GM18858 (cell line): ENCODE results near the gene PDE9A.
"Not testable (repeated sequence)": the region's sequence is repeated elsewhere in the genome, so short reads cannot be mapped to it uniquely, and the experiment has no call there.

Source experiments
- ATAC-seq: cut with Tn5 transposase; IDR thresholded peaks from one replicate; pipeline ENCODE4 v1.9.1; 2021; ENCODE audit not compliant: unreplicated experiment

PDE9A gene

DNA sequence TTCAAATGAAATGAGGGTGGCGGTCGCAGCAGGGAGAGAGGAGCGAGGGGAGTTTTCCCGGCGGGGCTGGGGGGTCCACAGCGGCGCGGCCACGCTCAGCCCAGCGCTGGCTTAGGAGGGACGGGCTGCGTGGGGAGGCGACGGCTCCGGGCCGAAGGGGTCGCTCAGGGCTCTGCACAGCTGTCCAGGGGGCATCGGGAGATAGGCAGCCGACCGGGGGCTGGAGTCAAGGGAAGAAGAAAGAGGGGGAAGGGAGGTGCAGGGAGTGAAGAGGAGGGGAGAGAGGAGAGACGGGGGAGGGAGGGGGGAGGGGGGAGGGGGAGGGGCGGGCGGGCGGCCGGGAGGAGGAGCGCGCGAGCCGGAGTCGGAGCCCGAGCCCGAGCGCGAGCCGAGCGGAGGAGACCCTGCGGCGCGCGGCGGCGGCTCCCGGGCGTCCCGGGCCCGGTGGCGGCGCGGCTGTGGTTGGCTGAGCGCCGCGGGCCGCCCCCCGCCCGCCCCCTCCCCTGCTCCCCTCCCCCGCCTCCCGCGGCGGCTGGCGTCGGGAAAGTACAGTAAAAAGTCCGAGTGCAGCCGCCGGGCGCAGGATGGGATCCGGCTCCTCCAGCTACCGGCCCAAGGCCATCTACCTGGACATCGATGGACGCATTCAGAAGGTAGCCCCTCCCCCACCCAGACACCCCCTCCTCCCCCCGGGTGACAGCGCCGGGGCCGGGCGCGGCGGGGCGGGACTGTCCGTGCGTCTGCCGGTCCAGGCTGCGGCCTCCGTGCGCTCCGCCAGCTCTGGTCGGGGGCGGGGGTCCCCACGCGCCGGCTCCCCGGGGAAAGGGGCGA lies at the start of gene PDE9A:
TSS of gene PDE9A (plus strand) at position 391 of the 831 bp plus-strand sequence. CDS start at position 585, 194 bp downstream.
- no peak for ATAC-seq

DNA sequence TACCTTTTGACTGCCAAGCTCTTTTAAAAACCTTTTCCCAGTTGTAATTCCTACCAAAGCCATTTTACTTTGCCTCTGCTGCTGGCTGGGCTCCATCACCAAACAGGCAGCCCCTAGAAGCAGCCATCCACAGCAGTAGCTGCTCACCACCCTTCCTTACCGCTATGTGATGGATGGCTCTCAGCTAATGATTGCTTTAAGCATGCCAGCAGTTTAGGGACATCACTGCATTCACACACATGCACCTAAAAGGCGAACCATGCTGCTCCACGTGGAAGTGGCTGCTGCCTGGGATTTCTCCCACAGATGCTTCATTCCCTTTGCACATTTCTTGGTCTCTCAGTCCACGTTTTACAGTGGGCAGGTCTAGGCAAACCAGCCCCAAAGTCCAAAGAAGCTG lies 46.3 kb upstream of the PDE9A start:
- no peak for ATAC-seq

DNA sequence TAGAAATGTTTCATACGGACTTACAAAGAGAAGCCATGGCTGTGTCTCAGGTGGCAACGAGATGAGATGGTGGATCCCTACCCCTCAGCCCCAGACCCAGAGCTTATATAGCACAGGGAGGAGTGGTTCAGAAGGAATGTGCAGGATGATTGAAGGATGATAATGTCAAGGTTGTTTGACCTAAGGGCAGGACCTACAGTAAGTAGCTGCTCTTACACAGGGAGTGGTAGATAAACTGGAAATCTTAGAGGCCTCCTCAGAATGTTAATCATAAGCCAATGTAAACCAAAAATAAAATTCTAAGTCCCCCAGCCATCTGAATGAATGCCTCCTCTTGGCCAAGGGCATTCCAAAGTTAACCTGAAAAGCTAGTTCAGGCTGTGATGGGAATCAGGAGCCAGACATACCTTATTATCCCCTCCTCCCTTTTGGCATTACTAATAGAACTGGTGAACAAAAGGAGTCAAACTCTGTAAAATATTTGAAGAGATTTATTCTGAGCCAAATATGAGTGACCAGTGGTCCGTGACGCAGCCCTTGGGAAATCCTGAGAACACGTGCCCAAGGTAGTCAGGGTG lies 45.8 kb upstream of the PDE9A start:
- ATAC-seq, result no peak

DNA sequence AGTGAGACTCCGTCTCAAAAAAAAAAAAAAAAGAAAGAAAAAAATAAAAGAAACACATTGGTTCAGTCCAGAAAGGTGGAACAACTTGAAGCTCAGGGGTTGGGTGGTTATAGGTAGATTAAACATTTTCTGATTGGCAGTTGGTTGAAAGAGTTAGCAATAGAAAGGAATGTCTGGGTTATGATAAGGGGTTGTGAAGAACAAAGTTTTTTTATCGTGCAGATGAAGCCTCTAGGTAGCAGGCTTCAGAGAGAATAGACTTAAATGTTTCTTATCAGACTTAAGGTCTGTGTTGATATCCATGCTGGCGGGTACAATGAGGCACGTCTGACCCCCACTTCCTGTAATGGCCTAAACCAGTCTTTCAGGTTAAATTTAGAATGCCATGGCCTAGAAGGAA lies 45.0 kb upstream of the PDE9A start:
- no peak for ATAC-seq

DNA sequence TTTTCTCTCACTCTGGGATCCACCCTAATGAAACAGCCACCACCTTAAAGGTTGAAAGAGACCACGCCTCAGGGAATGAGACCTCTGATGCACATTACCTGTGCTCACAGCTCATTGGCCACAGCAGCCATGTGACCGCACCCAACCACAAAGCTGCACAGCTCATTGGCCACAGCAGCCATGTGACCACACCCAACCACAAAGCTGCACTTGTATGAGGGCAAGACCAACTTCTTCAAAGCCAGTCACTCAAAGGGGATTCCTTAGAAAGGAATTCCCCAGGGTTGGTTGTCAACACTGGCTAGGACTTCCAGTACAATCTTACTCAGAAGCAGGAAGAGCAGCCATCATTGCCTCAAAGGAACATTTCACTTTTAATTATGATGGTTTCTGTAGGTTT lies 43.6 kb upstream of the PDE9A start:
- ATAC-seq, result no peak

DNA sequence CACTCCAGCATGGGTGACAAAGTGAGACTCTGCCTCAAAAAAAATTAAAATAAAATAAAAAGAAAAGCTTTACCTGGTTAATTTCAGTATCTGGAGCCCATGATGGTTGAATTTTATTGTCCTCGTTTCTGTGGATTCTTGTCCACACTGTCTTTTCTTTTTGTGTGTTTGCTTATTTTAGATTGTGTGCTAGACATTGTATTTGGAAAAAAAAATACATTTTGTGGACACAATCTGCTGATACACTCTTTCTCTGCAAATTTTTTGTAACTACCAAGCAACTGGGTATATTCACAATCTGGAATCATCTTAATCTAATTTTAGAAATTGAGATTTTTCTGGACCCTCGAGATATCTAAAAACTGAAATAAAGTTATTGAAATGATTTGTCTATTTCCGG lies 41.6 kb upstream of the PDE9A start:
- no peak for ATAC-seq

DNA sequence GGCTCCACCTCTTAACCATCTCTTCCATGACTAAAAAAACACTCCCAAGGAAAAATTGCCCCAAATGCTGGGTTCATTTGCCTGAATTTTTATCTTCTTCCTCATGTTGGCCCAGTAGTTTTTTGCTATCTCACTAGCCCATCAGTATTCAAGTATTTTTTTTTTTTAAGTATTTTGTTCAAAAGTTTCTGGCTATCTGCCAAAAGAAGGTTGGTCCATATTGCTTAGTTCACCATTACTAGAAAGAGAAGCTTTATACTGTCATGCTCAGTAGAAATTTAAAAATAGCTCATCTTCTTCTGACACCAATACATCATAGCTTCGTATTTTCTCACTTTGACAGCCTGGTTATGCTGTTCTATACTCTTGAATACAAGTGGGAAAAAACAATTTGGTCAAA lies 41.0 kb upstream of the PDE9A start:
- no peak for ATAC-seq

DNA sequence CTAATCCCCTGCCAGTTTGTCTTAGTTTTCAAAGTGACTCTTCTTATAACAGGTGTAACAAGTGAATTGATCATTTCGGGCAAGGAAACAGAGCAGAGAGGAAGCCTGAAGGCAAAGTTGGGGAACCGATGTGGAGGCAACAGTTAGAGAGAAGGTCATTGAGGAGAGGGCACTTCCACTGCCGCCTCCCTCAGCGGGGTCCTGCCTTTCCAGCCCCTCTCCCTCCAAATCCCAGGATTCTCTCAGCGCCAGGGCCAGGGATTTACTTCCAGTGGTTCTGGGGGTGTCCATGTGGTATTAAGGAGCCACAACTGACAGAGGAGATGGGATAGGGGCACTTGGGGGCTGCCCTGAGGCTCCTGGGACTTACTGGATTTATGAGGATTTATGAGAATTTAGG lies 39.7 kb upstream of the PDE9A start:
- no peak for ATAC-seq

DNA sequence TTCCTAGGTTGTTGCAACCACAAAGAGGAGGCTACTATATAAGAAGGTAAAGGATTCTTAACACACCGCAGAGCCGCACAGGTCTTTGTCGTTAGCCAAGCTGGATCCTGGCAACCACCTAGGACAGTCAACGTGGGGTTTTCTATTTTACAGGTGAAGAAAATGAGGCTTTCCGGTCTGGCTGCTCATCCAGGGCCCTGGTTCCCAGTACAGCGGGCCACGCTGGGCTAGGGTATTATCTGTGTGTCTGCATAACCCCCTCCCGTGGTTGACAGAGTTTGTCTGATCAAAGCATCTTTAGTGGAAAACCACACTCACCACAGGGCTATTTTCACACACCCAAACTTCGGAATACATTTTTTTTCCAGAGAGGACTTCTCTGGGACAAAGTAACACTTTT lies 39.0 kb upstream of the PDE9A start:
- ATAC-seq, result no peak

DNA sequence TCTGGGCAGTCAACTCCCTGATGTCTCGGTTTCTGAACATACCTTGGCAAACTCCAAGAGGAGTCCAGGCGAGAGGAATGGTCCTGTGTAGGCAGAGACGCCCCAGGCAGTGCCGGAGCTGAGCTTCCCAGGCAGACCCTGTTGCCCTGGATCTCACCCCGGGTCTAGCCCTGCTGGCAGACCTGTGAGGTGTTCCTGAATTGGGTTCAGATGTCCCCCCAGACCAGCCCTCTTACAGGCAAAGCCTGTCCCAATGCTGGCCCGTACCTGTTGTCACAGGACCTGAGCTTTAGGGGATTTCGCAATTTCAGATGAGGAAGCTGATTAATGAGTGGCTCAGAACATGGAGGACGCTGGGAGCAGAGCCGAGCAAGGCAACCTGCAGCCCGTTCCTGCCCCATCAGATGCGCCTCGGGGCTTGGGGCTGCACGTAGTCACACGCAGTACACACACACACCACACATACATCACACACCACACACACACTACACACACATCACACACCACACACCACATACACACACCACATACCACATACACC lies 38.5 kb upstream of the PDE9A start:
- no peak for ATAC-seq

DNA sequence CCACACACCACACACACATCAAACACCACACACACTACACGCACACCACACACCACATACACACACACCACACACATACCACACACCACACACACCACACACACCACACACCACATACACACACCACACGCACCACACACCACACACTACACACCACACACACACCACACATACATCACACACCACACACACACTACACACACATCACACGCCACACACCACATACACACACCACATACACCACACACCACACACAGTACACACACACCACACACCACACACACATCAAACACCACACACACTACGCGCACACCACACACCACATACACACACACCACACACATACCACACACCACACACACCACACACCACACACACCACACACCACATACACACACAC lies 38.0 kb upstream of the PDE9A start:
- ATAC-seq, result not testable (repeated sequence)

DNA sequence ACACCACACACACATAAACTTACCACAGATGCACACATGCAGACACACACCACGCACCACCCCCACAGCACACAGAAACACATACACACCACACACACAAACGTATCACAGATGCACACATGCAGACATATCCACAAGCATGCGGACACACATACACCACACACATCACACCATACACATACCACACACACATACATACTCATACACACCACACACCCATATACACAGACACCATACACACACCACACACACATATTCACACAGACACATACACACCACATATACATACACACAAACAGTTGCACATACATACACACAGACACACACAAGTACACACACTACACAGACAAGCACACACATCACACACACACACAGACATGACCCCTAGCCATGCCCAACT lies 37.5 kb upstream of the PDE9A start:
- ATAC-seq, result no peak

DNA sequence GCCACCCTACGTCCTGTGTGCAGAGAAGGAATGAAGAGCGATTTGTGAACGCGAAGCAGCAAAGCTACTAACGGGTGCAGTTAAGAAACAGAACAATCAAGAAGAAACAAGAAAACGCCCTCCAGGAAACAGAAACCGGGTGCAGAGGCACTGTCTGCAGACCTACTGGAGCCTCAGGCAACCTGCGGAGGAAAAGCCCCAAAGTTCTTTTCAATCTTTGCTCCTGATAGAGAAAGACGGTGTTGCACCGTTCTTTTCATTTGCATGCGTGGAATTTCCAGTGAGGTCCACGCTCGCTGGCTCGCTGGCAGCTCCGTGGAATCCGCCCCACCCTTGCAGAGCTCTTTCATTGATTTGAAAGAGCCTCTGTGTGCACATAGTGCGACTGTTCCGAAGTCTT lies 37.0 kb upstream of the PDE9A start:
- ATAC-seq, result no peak

DNA sequence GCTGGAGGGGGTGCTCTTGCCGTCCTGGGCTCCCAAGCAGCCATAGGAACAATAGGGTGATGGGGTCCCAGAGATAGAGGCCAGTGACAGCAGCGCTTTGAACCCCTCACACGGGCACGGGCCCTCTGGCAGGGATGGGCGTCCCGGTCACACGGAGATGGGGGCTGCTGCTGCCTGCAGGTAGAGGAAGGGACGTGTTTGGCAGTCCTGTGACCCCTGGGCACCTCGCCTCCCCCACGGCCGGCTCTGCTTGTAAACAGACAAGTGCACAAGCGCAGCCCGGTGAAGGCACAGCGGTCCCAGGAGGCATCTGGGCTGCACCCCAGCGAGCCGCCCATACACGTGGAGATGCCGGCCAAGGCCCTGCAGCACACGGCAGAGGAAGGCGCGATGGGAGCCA lies 36.5 kb upstream of the PDE9A start:
- ATAC-seq, result no peak

DNA sequence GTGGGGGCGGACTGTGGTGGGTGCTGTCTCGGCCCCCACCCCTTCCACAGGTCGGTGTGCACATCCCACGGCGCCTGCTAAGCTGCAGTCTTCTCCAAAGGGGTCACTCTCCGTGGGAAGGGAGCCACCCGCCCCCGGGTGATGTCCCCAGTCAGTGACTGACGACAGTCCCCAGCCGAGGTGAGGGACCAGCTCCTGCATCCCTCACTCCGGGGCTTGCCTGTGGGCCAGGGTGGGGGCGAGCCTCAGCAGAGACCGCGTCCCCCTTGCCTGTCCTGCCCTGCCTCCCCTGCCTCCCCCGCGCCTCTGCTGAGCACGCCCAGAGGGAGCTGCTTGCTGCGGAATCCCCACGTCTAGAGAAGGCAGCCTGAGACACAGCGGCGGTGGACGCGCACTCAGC lies 35.9 kb upstream of the PDE9A start:
- ATAC-seq, result no peak

DNA sequence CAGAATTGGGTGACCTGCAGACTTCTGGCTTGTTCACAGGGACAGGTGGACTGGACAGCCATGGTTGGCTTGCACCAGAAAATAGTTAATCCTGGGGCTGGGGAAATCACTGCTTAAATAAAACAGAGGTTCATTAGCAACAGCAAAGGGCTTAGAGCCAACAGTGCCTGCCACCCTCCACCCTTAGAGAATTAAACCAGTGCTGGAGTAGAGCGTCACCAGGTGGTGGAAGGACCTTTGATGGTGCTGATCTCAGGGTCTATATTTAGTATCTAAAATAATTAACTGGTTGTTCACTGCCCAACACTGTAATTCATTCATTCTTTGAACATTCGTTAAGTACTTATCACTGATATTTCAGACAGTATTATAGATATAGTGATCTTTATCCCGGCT lies 34.7 kb upstream of the PDE9A start:
- ATAC-seq, result no peak

DNA sequence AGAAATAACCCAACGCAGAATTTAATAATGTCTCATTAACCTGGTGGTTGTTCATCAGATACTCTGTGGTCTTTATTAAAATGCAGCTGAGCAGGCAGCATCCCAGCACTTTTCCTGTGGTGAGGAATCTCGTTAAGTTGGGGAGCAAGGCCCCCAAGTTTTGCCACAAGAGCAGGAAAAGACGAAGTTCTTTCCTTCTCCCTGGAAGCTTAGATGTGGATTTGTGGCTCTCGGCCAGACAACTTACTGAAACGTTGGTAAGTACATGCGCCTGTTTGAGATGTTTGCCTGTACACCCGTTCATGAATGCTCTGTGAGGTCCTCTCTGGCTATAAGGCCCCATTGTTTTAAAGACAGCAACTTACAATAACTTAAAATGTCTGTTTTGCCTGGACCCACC lies 34.3 kb upstream of the PDE9A start:
- ATAC-seq, result no peak

DNA sequence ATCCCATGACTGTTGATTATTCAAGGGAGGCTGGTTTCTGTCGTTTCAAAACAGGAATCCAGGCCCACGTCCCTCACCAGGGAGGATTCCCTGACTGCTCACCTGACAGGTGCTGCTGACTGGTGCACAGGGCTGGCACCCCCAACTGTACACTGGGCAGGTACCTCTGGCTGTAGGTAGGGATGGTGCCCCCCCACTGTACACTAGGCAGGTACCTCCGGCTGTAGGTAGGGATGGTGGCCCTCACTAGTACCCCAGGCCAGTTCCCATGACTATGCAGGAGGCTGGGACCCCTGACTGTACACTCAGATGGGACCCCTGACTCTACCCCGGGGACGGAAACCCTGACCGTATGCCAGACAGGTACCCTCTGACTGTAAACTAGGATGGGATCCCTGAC lies 33.6 kb upstream of the PDE9A start:
- ATAC-seq, result no peak

DNA sequence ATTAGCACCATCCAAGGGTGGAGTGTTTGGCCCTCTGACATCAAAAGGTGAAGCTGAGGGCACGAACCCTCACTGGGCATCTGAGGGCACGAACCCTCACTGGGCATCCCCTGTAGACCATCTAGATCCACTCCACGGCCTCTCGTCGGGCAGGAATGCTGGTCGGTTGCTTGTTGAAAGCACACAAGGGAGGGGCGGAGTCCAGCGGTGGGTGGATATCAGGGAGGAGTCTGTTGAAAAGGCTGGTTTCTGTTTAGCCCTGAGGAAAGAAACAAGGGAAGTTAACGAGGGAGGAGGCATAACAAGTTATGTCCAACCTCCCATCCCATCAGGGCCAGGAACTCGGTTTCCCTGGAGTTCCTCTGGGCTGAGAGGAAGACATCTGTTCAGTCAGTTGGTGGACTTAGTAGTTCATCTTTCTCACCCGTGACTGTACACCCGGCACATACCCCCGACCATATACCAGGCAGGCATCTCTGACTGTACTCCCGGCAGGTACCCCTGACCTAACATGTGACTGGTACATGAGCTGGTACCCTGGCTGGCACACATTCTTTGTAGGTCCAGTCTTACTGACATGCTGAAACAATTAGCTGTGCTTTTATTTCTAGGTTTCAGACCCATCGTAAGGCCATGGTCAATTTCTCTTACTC lies 32.1 kb upstream of the PDE9A start:
- ATAC-seq, result no peak

DNA sequence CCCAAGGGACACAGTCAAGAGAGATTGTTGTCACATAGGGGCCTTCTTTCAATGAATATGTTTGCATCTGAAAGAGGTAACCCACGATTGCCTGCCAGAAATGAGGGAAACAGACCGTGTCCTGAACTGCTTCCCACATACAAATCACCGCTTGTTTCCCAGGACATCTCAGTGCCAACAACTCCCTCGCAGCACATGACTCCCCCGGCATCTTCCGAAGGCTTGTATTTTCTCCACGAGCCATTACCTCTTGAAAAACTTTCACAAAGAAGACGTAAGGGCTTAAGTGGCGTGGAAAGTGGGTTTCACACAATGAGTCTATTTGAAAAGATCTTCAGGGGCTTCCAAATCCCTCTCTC lies 31.6 kb upstream of the PDE9A start:
- ATAC-seq, result no peak

DNA sequence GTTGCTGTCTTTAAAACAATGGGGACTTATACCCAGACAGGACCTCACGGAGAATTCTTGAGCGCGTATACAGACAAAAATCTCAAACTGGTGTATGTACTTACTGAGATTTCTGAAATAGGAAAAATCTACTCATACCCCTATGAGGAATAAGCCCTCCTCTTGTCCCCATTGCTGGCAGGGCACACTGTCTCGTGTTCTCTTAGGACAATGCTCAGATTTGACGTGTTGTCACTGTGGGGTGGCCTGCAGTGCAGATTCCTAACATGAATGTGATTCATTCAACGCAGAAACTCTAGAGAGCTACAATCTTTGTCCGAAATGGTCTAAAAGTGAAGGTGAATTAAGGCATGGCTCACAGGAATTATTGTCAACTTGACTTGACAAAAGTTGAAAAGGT lies 31.1 kb upstream of the PDE9A start:
- ATAC-seq, result no peak

DNA sequence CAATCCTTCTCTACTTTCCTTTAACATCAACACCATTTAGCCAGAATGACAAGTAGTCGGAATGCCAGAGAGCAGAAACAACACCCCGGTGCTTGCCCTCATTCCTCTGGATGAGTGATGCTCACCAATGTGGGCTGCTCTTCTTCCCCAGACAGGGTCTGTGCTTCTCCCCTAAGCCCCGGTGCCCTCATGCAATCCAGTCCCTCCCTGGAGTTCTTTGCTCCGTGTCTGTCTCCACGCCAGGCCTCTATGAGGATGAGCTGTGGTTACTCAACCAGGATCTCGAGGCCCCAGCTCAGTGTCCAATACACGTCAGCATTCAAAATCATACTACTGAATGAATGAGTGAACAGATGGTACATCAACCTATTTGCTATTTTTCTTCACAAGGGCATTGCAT lies 29.7 kb upstream of the PDE9A start:
- ATAC-seq, result no peak
